ENCODE data around the gene DNMT3A.

The DNMT3A gene

DNA sequence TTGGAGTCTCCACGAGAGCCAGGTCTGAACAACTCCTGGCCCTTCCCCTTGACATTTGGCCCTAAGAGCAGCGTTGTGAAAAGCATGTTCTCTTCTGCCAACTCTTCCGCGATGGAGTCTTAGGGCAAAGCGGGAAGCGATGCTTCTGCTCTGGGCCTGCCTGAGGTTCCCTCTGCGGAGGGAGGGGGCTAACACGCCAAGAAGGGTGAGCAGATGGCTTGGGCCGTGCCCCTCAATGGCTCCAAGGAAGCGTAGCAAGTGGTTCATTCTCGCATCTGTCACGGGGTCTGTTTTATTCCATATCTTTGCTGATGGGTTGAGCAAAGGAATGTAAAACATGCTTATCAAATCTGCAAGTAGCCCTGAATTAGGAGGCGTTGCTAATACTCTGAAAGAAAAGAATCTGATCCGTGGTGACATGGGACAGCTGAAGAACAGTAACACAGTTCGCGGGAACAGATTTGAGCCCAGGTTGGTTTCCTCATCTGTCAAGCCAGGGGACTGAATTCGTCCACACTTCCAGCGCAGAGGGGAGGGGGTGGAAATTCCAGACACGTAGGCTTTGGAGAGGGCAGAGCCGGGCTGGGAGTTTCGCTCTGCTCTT is 38.0 kb downstream of the DNMT3A start:
- no peak for DNase-seq

GRCh38 chr2:25302758-25303375 is 38.9 kb downstream of the DNMT3A start:
- DNase-seq, result no peak

DNA sequence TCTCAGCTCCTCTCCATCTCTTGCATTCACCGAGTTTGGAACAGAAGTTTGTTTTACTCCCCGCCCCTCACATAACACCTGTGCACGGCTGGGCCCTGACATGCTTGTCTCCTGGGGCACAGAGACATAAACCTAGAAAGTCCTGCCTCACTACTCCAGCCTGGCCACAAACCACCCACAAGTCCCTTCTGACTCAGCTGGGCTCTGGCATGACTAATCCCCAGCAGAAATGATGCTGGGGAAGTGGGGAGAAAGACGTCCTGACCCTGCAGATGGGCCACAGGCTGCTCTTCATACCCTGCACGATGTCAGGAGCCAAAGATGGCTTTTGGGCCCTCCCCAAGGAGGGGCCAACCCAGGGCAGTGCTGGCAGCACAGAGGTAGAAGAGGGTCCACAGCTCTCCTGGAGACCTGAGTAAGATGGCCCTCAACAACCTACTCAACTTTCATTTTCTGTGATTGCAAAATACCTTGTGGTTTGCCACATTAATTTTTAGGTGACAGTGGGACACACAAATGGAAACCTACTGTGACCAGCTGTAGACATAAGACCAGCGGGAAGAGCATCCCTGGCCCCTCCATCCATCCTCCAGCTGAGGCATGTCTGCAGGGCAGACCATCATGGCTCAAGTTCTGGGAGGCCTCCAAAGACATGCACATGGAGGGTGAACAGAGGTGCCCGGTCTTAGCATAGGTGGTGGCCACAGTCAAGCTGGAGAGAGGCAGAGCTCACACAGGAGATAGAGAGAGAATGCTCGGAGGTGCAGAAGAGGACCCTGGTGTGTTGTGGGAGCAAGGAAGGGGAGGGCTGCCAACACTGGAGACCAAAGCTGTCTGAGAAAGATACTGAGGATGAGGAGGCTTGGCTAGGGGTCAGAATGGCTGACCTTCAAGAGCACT is 40.0 kb downstream of the DNMT3A start:
- DNase-seq, result no peak

DNA sequence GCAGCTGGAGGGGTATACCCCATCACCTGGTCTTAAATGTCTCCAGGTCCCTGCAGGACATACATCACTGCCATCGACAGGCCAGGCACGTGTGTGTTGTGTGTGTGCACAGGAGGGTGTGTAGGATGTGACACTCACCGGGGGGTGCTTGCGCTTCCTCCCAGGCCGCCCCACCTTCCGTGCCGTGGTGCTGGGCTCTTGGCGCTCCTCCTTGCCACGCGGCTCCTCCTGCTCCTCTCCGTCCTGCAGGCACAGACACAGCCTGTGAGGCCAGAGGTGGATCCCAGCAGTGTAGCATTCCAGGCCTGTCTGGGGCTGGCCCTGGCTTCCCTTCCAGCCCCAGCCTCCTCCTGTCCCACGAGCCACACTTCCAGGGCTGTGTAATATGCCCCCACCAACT is 41.7 kb downstream of the DNMT3A start:
- DNase-seq, result no peak

GRCh38 chr2:25298776-25299431 is 42.8 kb downstream of the DNMT3A start:
- DNase-seq, result no peak

DNA sequence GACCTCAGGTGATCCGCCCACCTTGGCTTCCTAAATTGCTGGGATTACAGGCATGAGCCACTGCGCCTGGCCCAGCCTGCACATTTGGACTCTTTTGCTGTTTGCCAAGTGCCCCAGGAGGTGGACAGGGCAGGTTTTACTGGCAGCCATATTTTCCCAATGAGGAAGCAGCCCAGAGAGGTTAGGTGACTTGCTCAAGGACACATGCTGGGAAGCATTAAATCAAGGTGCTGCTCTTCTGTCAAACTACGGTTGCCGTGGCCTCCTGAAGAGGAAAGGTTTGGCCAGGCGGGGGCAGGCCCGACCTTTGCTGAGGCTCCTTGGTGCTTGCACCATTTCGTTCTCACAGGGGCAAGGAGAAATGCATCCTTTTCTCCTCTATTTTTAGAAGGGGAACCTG is 44.0 kb downstream of the DNMT3A start:
- DNase-seq, result peak in 1 of 2 experiments; percentile 41

DNA sequence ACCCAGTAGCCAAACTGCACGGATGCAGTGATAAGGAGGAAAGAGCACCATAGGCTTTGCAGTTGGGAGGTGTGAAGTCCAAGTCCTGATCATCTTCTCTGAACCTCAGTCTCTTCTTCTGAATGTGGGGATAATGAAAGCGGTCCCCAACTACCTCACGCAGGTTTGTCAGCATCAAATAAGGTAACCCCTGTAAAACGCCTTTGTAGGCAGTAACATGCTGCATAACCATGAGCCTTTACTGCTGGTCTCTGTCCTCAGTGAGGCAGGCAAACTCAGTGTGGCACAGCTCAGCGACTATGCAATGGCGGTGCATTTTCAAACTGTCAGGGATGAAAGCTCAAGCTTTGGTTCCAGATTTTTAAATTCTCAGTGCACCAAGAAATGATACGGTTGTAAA is 46.1 kb downstream of the DNMT3A start:
- DNase-seq, result no peak

- peak; percentile 92 to 96 for DNase-seq
Measured at GRCh38 chr2:25294573-25295462, 46.9 kb downstream of the DNMT3A start.

DNA sequence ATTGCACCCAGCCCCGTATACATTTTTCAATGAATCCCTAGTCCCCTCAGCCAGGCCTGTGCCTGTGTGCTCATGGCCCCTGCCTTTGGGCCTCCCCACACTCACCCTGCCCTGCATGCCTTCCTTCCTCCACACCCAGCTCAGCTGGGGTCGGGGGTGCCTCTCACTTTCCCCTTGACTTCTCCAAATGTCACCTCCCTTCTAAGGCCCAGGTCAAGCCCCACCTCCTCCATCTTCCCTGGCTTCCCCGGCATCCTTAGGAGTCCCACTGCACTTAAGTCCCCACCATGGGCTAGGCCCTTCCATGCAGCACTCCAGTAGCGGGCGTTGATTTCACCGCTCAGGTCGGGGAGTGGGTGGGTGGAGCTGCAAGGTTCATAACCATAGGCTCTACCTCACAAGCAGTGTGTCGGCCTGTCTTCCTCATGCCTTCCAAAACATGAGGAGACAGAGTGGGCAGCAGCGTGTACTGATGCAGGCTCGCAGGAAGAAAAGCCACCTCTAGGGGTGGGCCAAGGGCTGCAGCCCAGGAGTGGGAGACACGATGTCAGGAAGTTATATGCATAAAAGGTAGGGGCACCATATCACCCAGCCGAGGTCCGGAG is 47.7 kb downstream of the DNMT3A start:
- no peak for DNase-seq

GRCh38 chr2:25293145-25293544 is 48.6 kb downstream of the DNMT3A start:
- peak in 1 of 2 experiments; percentile 30 for DNase-seq

- DNase-seq, result peak in 1 of 2 experiments; percentile 44
Measured at GRCh38 chr2:25292408-25292807, 49.3 kb downstream of the DNMT3A start.

DNA sequence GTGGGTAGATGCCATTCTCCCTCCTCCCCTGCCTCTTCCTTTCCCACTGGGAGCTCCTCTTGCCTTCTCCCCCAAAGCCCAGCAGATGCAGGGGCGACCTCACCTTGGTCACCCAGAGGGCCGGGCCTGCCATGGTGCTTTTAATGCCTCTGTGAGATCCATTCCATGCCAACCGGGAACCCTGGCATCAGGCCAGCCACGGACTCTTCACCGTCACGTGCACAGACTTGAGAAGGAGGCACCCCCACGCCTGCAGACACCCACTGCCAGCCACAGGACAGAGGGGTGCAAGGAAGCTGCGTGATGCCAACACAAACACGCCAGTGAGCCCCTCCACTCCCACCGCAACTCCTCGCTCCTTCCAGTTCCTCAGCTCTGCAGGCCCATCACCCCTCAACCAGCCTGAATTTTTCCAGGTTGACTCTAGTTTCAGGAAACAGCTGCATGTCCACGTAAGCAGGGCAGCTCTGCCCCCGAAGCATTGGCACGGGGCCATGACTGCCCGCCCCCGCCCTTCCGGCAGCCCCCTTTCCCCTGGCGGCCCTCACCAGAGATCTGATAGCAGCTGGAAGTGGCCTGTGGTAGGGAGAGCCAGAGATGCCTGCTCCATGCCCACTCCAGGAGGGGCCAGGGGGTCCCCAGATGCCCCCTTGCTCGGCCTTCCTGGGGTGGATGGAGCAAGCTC is 50.8 kb downstream of the DNMT3A start:
- DNase-seq, result peak; percentile 21 to 66

DNA sequence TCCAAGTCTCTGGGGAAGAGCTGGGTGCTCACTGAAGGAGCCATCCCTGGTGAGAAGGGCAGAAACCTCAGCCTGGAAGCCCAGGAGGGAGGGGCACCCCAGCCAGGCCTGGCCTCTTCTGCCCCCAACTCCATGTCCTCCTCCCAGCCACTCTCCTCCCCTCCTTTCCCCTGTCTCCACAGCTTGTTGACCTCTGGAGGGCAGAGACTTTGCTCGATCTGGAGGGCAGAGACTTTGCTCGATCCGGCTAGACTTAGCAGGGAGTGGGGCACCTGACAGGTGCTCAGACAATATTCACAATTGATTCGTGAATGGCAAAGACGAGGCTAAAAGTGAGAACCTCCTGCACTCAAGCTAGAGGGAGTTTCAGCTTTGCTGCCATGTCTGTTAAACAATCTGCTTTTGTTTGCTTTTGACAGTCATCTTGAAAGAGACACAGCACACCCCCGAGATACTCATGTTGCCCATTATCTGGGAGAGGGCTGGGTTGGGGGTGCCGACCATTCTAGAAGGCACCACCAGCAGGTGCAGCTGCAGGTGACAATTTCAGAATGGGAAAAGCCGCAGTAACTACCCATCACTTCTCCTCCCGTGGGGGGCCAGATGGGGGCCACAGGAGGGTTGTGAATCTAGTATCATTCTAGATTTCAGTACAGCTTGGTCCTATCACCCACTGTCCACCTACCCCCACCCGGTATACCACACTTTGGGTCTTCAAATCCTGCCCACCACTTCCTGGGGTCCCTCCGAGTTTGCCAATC is 54.8 kb downstream of the DNMT3A start:
- no peak for DNase-seq

DNA sequence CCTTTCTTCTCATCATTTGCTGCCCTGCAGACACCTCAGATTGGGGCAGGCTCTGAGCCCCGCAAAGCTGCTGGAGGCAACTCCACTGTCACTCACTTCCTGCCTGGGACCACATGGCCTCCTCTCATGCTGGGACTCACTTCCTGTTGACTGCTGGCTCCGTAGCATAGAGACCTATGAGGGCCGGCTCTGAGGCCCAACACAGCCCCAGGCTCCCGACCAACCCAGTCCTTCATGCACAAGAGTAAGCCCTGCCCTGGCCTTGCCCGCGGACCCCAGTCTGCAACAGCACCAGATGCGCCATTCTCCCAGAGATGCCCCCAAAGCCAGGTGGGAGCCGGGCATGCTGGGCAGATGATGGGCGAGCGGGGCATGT is 55.7 kb downstream of the DNMT3A start:
- DNase-seq, result peak in 1 of 2 experiments; percentile 68

DNA sequence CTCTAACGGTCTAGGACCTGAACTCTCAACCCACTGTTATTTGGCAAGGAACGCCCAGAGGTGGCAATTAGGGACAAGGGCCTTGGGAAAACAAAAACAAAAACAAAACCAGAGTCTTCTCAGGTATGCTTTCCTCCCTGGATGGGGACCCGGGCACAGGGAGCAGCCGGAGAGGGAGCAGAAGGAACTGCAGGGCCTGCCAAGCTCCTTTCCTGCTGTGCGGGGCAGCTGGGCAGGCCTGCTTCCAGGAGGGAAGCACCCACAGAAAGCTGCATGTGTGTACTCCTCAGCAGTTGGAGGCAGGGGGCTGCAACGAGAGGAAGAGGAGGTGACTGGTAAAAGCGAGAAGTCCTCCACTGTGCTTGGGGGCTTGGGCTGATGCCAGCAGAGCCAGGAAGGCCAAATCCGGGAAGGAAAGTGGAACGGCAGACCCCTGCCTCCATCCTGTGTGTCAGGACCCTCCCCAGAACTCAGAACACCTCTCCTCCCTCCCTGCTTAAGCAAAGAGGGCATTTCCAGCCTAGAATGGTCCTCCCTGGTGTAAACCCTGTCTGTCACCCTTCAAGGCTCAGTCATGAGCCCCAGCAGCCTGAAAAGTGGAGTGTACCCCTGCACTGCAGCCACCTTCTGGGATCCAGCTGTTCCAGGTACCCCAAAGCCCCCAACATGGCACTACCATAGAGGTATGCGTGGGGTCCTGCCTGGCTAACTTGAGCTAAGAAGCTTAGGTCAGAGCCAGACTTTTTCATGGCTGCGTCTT is 56.3 kb downstream of the DNMT3A start:
- DNase-seq, result no peak

GRCh38 chr2:25284756-25285155 is 57.0 kb downstream of the DNMT3A start:
- no peak for DNase-seq

DNA sequence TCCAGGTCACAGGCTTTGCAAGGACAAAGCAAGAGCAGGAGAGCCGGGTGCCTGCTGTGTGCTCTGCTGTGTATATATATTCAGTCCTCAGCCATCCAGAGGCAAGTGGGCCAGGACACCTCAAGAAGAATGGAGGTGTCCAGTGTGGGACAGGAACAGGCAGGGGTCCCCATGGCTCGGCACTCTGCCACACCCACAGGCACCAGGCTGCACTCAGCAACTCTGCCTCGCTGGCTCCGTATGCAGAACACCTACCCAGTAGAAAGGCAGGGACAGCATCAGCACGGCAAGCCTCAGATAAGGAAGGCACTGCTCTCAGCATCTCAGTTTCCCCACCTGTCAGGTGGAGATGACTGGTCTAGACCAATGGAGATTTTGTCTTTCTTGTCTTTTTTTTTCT is 57.8 kb downstream of the DNMT3A start:
- no peak for DNase-seq

DNA sequence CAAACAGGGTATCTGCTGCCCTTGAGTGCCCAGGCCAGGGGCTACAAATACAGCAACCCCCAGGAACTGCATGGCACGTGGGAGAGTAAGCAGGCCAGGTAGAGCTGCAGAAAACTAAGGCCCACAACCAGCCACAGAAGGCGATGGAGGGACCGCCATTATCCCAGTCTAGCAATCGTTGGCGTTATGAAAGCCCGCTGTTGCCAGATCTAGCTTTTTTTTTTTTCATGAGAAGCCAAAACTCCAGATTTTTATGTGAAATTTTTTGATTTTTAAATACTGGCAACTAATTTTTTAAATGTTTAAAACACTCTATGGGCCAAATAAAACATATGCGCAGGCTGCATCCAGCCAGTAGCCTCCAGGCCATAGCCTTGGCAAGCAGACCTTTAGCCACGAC is 59.8 kb downstream of the DNMT3A start:
- no peak for DNase-seq

DNA sequence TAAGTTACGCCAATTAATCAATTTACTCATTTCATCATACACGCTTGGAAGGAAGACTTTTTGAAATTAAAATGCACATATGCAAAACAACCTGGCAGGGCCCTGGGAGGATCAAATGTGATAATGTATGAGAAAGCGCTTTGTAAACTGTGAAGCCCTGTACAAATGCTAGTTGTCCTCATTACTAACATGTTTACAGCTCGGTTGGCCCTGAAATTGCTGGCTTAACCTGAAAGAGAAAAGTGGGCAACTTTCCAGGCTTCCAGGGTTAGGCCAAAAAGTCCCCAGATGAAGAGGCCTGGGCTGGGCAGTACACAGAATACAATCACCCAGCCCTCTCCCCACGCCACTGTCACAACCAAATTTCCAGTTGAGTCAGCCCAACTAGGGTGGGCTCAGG is 60.2 kb downstream of the DNMT3A start:
- peak in 1 of 2 experiments; percentile 52 for DNase-seq
